Inflammatory macrophage (primary cell): ENCODE measurements around the gene ALDH5A1.

Source experiments
- DNase-seq, 2 donors: peaks; one replicate each; pipeline ENCODE4 v3.0.0-alpha.2; 2020 to 2022
- total RNA-seq, 18 experiments: gene quantifications; one replicate each; lab custom pipeline; 2026; ENCODE audit warnings: mixed read lengths in 6 of 18, inconsistent platforms in 2 of 18; lab: John Stamatoyannopoulos, UW

ALDH5A1 gene
- 17.4 to 58.6 (median 42.3) reads per million in 18 experiments for total RNA-seq

GRCh38 chr6:24494821-24495795 is at the start of gene ALDH5A1:
Gene ALDH5A1 (plus strand): TSS chr6:24494969. CDS start chr6:24494997, 28 bp downstream.
- DNase-seq, result peak; percentile 59 to 79

DNA sequence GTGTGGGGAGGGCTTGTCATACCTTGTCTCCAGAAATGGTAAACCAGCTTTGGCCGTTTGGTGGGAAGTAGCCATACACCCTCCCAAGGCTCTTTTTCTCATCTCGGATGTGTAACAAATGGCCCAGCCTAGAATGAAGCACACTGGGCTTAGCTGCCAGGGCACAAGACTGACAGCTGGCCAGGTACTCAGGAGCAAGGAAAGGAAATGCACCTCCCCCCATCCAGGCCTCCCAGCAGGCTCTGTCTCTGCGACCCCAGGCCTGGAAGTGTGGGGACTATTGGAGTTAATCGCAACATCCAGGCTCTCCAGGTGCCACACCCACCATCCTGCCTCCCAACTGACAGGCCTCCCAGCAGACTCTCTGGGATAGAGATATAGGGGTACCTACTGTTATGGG is 49.1 kb upstream of the ALDH5A1 start:
- DNase-seq, result no peak

- no peak for DNase-seq
Observed at GRCh38 chr6:24446670-24447069, 48.1 kb upstream of the ALDH5A1 start.

DNA sequence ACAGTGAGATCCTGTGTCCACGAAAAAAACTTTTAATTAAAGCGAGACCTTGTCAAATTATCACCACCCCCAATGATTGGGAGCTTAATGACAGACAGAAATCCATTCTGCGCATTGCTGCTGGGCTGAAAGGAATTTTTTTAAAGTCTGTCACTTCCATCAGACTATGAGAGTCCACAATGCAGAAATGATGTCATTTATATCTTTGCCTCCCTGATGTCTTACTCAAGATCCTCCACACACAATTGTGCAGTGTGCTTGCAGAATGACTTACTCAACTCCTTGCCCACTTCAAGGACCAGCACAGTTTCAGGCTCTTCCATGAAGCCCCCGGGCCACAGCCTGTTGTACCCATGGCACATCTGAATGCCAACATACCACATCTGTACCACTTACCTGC is 46.4 kb upstream of the ALDH5A1 start:
- peak in 1 of 2 donors; percentile 7 for DNase-seq

DNA sequence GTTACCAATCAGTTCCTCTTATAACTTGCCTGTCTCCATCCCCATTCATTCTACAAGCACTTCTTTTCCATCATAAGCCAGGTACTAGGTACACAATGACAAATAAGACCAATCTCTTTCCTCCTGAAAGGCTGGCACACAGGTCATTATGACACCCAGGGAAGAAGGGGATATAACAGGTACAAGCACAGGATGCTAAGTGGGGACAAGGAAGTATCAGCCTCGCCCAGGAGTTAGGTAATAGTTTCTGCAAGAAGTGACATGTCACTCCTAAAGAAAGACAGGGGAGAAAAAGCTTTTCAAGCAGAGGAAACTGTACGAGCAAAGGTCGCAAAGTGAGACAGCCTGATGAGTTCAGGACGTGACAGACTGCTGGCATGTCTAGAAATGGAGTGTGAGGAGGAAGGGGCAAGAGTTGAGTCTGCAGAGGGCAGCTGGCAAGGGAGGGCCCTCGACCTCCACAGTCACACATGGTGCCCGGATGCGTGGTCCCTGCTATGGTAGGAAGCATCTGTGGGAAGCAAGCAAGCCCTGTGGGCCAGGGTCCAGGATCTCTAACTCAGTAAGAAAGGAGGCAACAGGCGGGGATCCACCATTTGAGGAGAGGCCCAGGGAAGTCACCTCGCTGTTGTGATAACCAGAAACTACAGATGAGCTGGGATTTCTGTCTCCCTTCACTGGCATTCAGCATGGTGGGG is 45.8 kb upstream of the ALDH5A1 start:
- DNase-seq, result no peak

- no peak for DNase-seq
Observed at GRCh38 chr6:24451581-24452388, 43.0 kb upstream of the ALDH5A1 start.

GRCh38 chr6:24453921-24454320 is 40.8 kb upstream of the ALDH5A1 start:
- no peak for DNase-seq

DNA sequence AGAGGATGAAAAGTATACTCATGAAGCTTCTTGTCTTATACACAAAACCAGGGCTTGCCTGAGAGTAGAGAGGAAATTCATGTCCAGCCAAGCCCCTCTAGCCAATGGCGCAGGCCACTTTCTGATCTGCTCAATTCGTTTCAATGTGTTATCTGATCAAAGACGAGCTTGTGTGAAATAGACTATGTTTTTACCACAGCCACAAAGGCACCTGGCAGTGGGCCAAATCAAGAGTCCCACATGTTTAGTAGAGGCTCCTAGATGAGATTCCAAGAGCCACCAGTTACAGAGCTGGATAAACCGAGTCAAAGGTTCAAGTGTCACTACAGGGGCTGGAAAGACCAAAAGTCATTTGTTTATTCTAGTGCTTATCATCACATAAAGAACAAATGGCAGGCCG is 40.3 kb upstream of the ALDH5A1 start:
- DNase-seq, result no peak

GRCh38 chr6:24455061-24455460 is 39.7 kb upstream of the ALDH5A1 start:
- no peak for DNase-seq

DNA sequence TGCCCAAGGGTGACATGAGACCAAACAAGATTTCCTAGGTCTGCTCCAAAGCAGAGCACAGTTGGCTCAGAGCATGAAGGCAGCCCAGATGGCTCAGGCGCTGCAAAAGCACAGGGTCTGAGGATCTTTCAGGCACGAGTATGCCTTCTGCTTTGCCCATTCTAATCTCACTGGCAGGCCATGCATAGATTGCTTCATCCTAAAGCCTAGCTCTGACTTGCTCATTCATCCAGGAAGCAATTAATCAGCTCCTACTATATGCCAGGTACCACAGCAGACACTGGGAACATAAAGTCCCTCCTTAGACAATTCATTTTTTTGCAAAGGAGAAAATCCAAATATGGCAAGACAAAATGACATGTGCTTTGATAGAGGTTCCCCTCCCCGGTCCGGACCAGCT is 36.6 kb upstream of the ALDH5A1 start:
- no peak for DNase-seq

- no peak for DNase-seq
Observed at GRCh38 chr6:24458941-24459340, 35.8 kb upstream of the ALDH5A1 start.

GRCh38 chr6:24460966-24461365 is 33.8 kb upstream of the ALDH5A1 start:
- no peak for DNase-seq

DNA sequence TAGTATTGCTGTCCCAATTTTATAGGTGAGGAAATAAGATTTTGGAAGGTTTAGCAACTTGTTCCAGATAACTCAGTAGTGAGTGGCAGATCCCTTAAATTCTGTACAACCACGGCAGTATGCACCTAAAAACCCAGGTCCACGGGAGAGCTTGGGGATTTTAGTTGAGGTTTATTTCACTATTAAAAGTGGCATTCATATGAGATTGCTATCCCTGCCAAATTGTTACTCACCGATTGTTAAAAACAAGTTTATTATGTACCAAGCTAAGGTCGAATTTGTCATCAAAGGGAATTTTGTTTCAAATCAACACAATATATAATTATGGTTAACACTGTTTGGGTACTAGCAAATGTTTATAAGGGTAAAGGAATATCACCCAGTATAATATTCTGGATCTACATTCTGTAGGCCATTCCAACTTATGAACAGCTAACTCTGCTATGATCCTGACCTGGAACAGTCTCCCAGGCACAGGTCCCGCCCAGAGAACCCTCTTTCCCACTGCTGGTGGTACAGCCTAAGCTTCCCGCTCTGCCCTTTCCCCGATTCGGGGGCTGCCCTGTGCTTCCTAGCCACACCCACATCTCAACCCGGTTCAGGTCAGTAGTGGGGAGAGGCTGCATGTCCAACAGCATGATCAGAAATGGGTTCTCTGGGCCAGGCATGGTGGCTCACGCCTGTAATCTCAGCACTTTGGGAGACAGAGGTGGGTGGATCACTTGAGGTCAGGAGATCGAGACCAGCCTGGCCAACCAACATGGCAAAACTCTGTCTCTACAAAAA is 30.3 kb upstream of the ALDH5A1 start:
- no peak for DNase-seq

DNA sequence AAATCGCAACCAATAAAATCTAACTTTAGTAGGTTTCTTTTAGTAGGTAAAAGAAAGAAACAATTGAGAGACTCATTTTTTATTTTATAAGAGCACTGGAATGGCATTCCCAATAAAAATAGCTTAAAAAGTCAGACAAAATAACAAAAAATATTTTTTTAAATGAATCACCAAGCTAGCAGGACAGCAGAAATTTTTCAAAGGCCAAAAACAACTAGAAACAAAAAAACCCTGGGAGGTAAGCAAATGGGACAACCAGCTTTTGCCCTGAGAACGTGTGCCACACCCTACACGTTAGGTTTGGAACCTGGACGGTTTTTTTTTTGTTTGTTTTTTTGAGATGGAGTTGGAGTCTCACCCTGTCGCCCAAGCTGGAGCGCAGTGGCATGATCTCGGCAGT is 25.0 kb upstream of the ALDH5A1 start:
- DNase-seq, result no peak

- no peak for DNase-seq
Observed at GRCh38 chr6:24472181-24472580, 22.6 kb upstream of the ALDH5A1 start.

- DNase-seq, result no peak
Observed at GRCh38 chr6:24476631-24477030, 18.1 kb upstream of the ALDH5A1 start.

DNA sequence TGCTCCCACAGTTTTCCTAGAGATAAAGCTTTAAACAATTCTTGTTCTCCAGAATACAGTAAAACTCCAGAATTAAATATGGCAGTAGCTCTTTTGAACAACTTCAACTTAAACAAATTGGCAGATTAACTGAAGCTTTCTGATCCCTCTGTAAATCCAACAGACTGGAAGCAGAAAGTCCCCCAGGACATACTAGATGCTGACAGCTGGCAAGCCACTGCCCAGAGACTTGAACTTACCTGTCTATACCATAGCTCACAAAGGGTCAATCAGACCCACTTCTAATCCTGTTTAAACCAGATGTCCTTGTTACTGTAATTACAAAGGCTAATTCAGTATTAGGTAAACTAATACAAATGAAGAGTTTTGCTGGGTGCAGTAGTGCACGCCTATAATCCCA is 17.7 kb upstream of the ALDH5A1 start:
- no peak for DNase-seq

GRCh38 chr6:24478903-24479302 is 15.9 kb upstream of the ALDH5A1 start:
- no peak for DNase-seq

DNA sequence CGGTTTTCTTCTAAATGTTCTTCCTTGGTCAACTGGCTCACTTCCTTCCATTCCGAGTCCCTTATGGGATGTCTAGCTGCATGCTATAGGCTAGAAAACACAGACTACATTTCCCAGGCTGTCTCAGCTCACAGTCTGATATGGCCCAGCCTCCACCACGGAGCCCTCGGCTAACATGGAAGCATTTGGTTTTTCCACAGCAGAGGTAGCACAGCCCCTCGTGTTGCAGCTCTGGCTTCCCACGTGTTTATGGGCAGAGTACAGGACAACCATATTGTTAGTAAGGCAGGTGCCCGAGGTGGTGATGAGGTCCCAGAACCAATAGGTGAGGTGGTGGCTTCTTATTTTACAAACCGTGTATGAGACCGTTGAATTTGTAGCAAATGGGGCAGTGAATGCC is 14.1 kb upstream of the ALDH5A1 start:
- no peak for DNase-seq

GRCh38 chr6:24481449-24481848 is 13.3 kb upstream of the ALDH5A1 start:
- DNase-seq, result no peak

DNA sequence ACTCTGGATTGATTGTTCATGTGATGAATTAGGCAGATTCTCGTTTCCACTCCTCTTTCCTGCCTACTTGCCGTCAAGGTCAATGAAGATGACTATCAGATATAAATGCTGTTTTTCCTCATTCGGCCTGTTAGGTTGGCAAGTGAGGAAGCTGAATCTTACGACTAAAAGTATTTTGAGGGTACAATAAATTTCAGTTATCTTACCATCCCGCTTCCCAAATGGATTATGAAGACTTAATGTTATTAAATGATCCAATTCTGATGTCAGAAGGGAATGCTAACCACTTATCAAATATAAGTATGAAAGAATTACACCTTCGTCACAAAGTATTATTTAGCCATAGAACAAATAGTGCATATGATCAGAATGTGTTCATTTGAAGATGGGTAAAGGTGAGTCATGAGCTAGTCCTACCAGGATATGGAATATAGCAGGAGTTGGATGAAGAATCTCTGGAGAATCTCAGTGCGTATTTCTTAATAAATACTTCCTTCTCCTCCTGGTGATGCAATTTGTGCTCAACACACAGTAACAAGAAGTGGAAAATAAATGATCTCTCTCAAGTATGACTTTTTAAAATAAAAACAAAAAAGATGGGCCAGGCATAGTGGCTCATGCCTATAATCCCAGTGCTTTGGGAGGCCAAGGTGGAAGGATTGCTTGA is 10.0 kb upstream of the ALDH5A1 start:
- DNase-seq, result peak; percentile 13 to 33
